ENCODE data around the gene SDK1. TPM values are rescaled to one million over a fixed set of nuclear protein-coding genes. Genes with fewer than 3 reads are reported as not detected.

SDK1 gene
- total RNA-seq, 1 donor from 2014 or later: 4.3 TPM

DNA sequence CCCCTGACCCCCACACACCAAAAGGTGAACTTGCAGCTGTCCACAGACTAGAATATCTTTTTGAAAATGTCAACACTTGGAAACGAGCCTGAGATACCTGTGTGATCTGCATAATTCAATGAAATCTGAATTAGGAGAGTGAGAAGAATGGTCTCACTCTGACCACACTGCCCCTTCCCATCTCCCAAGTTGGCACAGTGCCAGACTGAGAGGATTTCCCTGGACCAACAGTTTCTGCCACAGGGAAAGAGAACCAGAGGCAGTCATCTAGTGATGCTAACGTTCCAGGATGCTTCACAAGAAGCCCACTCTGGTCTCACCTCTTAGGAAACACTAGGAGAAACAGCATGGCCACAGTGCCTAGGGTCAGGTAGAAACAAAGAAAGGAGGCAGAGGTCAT is 479.0 kb downstream of the SDK1 start:
- Mint-ChIP-seq H3K4me3 (ENCODE audit: unreplicated experiment) (no peak overlapping the region), H3K4me1 (ENCODE audit: unreplicated experiment) (no peaks in the 10 kb centered on the region), H3K27ac (ENCODE audit: unreplicated experiment) (no peak overlapping the region), H3K9me3 (ENCODE audit: unreplicated experiment) (peaks cover 6% of the 10 kb centered on the region), H3K36me3 (ENCODE audit: low read depth, unreplicated experiment) (peaks cover 4% of the 10 kb centered on the region), H3K27me3 (ENCODE audit: unreplicated experiment) (no peaks in the 10 kb centered on the region)
- TF ChIP-seq, protein P1, sequence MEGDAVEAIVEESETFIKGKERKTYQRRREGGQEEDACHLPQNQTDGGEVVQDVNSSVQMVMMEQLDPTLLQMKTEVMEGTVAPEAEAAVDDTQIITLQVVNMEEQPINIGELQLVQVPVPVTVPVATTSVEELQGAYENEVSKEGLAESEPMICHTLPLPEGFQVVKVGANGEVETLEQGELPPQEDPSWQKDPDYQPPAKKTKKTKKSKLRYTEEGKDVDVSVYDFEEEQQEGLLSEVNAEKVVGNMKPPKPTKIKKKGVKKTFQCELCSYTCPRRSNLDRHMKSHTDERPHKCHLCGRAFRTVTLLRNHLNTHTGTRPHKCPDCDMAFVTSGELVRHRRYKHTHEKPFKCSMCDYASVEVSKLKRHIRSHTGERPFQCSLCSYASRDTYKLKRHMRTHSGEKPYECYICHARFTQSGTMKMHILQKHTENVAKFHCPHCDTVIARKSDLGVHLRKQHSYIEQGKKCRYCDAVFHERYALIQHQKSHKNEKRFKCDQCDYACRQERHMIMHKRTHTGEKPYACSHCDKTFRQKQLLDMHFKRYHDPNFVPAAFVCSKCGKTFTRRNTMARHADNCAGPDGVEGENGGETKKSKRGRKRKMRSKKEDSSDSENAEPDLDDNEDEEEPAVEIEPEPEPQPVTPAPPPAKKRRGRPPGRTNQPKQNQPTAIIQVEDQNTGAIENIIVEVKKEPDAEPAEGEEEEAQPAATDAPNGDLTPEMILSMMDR (IDR thresholded peaks at IDR 0.05; ENCODE audit: unreplicated experiment): no peak
- no peak for DNase-seq (ENCODE audit: low spot score)

DNA sequence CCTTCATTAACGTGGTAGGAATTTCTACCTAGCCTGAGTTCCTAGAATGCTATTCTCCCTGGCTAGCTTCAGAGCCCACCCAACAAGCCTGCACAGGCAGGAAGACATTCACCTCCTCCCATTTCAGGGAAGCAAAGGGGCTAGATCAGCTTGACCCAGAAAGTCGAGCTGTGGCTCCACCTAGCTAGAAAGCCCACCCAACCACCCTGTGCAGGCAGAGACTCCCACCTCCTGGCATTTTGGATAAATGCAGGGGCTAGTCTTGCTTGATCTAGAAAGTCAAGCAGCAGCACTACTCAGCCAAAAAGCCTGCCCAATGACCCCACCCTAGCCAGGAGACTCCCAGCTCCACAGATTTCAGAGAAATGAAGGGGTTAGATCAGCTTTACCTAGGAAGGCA is 479.5 kb downstream of the SDK1 start:
- no peaks in the 10 kb centered on the region for H3K27me3 Mint-ChIP-seq (ENCODE audit: unreplicated experiment)
- H3K4me1 Mint-ChIP-seq (ENCODE audit: unreplicated experiment): no peaks in the 10 kb centered on the region
- H3K36me3 Mint-ChIP-seq (ENCODE audit: low read depth, unreplicated experiment): peaks cover 4% of the 10 kb centered on the region
- H3K9me3 Mint-ChIP-seq (ENCODE audit: unreplicated experiment): peaks cover 6% of the 10 kb centered on the region
- DNase-seq (ENCODE audit: low spot score): no peak
- H3K4me3 Mint-ChIP-seq (ENCODE audit: unreplicated experiment): no peak overlapping the region
- H3K27ac Mint-ChIP-seq (ENCODE audit: unreplicated experiment): no peak overlapping the region
- TF ChIP-seq, protein P1 (IDR thresholded peaks at IDR 0.05; ENCODE audit: unreplicated experiment): no peak

DNA sequence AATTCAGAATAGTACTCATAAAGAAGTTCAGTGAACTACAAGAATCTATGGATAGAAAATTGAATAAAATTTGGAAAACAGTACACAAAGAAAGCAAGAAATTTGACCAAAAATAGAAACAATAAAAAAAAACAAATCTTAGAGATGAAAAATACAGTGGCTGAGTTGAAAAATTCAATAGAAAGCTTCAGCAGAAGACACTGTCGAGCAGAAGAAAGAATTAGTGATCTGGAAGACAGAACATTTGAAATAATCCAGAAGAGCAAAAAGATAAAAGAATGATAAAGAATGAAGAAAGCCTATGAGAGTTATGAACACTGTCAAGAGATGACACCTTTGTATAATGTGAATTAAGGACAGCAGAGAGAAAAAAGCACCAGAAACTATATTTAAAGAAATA is 480.6 kb downstream of the SDK1 start:
- TF ChIP-seq, protein P1 (IDR thresholded peaks at IDR 0.05; ENCODE audit: unreplicated experiment): no peak
- Mint-ChIP-seq H3K4me1 (ENCODE audit: unreplicated experiment) (no peaks in the 10 kb centered on the region), H3K4me3 (ENCODE audit: unreplicated experiment) (no peak overlapping the region), H3K9me3 (ENCODE audit: unreplicated experiment) (peaks cover 6% of the 10 kb centered on the region), H3K27ac (ENCODE audit: unreplicated experiment) (no peak overlapping the region), H3K27me3 (ENCODE audit: unreplicated experiment) (no peaks in the 10 kb centered on the region), H3K36me3 (ENCODE audit: low read depth, unreplicated experiment) (peaks cover 4% of the 10 kb centered on the region)
- DNase-seq (ENCODE audit: low spot score): no peak

DNA sequence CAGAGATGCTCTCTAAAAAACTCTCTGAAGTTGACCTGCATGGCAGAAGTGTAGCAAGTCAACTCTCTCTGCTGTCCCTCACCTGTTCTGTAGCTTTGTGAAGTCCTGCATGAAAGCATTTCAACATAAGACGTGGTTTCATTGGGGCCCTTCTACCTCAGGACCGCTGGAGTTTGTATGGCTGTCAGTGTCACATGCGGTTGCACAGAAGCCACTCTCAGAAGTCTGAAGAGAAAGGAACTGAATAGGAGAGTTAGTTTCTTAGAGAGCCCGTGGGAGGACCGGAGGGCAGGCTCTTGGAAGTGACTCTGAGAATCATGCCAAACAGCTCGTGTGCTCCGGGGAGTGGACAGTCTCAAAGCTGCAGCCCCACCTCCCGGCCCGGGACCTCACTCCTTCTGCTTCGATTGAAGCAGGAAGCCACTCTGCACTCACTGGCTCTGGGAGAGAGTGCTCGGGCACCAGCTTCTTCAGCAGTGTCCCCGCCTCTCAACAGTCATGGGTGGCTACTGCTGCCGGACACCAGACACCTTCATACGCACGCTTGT is 486.7 kb downstream of the SDK1 start:
- H3K27me3 Mint-ChIP-seq (ENCODE audit: unreplicated experiment): peaks cover 2% of the 10 kb centered on the region
- H3K4me3 Mint-ChIP-seq (ENCODE audit: unreplicated experiment): no peak overlapping the region
- no peaks in the 10 kb centered on the region for H3K9me3 Mint-ChIP-seq (ENCODE audit: unreplicated experiment)
- DNase-seq (ENCODE audit: low spot score): no peak
- H3K36me3 Mint-ChIP-seq (ENCODE audit: low read depth, unreplicated experiment): no peaks in the 10 kb centered on the region
- TF ChIP-seq, protein P1 (IDR thresholded peaks at IDR 0.05; ENCODE audit: unreplicated experiment): no peak
- H3K4me1 Mint-ChIP-seq (ENCODE audit: unreplicated experiment): no peaks in the 10 kb centered on the region
- H3K27ac Mint-ChIP-seq (ENCODE audit: unreplicated experiment): no peak overlapping the region

DNA sequence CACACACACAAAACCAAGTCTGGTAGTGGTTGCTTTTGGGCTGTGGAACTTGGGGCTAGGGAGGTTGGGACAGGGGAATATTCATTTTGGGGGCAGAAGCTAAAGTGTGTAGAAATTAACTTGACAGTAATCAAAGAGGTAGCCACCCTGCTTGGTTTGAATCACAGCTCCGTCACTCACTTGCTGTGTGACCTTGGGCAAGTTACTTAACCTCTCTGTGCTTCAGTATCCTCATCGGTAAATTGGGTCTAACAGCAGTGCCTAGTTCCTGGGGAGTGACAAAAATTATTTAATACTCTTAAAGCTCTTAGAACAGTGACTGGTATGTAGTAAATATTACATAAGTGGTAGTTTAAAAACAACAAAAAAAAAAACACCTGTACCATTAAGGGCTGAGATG is 489.8 kb downstream of the SDK1 start:
- H3K27ac Mint-ChIP-seq (ENCODE audit: unreplicated experiment): no peak overlapping the region
- H3K36me3 Mint-ChIP-seq (ENCODE audit: low read depth, unreplicated experiment): no peaks in the 10 kb centered on the region
- H3K4me3 Mint-ChIP-seq (ENCODE audit: unreplicated experiment): no peak overlapping the region
- DNase-seq (ENCODE audit: low spot score): no peak
- H3K9me3 Mint-ChIP-seq (ENCODE audit: unreplicated experiment): no peaks in the 10 kb centered on the region
- TF ChIP-seq, protein P1 (IDR thresholded peaks at IDR 0.05; ENCODE audit: unreplicated experiment): no peak
- H3K4me1 Mint-ChIP-seq (ENCODE audit: unreplicated experiment): no peaks in the 10 kb centered on the region
- peaks cover 3% of the 10 kb centered on the region for H3K27me3 Mint-ChIP-seq (ENCODE audit: unreplicated experiment)

All from endothelial cell (in vitro differentiated cells).